PC-3 (cell line): ENCODE results near the gene SNAPC2.

ENCODE experiments used
- EZH2 ChIP-seq: fragments of 300-600 bp; sonication (generic); IDR thresholded peaks from one replicate; pipeline ENCODE4 v1.6.1; 2017; ENCODE audit warnings: antibody characterized with exemption, mild to moderate bottlenecking, low read length; ENCODE audit not compliant: unreplicated experiment
- TF ChIP-seq, protein P1 (sequence below): fragments of 300-600 bp; sonication (generic); conservative IDR thresholded peaks from 2 replicates; pipeline ENCODE4 v1.5.1; 2017; ENCODE audit warnings: antibody characterized with exemption, low read depth, mild to moderate bottlenecking, low read length

GRCh38 chr19:7905859-7906258 lies 14.3 kb upstream of the SNAPC2 start:
- TF ChIP-seq, protein P1, sequence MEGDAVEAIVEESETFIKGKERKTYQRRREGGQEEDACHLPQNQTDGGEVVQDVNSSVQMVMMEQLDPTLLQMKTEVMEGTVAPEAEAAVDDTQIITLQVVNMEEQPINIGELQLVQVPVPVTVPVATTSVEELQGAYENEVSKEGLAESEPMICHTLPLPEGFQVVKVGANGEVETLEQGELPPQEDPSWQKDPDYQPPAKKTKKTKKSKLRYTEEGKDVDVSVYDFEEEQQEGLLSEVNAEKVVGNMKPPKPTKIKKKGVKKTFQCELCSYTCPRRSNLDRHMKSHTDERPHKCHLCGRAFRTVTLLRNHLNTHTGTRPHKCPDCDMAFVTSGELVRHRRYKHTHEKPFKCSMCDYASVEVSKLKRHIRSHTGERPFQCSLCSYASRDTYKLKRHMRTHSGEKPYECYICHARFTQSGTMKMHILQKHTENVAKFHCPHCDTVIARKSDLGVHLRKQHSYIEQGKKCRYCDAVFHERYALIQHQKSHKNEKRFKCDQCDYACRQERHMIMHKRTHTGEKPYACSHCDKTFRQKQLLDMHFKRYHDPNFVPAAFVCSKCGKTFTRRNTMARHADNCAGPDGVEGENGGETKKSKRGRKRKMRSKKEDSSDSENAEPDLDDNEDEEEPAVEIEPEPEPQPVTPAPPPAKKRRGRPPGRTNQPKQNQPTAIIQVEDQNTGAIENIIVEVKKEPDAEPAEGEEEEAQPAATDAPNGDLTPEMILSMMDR, result no peak
- no peak for TF ChIP-seq EZH2
